GM12874 (cell line): Measurements from ENCODE around the gene TAX1BP1.

Experiments used
- TF ChIP-seq, protein P1 (sequence below): IDR thresholded peaks from 2 replicates; pipeline ENCODE4 v1.5.1; 2011; ENCODE audit warnings: low read depth, mild to moderate bottlenecking, control low read depth, low read length, moderate library complexity; ENCODE audit not compliant: insufficient read depth

The TAX1BP1 gene

DNA sequence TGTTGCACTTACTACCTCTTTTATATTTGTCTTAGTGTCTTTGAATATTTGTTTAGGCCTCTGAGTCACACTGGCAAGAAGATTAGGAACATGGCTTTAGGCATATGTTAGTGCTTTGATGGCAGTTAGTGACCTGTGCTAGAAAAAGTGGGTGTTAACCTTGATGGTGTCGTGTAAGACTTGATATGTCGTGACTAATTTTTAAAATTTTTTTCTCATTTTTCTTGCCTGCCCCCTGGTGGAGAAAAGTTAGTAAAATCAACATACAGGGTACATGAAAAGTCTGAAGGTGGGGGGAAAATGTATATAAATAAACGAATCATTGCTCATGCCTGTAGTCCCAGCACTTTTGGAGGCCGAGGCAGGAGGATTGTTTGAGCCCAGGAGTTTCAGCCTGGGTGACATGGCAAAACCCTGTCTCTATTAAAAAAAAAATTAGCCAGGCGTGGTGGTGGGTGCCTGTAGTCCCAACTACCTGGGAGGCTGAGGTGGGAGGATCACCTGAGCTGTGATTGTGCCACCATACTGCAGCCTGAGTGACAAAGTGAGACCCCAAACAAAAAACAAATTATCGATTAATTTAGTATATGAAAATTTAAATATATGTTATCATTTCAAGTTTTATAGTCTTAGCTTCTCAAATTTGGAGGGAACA is 44.6 kb downstream of the TAX1BP1 start:
- TF ChIP-seq, protein P1, sequence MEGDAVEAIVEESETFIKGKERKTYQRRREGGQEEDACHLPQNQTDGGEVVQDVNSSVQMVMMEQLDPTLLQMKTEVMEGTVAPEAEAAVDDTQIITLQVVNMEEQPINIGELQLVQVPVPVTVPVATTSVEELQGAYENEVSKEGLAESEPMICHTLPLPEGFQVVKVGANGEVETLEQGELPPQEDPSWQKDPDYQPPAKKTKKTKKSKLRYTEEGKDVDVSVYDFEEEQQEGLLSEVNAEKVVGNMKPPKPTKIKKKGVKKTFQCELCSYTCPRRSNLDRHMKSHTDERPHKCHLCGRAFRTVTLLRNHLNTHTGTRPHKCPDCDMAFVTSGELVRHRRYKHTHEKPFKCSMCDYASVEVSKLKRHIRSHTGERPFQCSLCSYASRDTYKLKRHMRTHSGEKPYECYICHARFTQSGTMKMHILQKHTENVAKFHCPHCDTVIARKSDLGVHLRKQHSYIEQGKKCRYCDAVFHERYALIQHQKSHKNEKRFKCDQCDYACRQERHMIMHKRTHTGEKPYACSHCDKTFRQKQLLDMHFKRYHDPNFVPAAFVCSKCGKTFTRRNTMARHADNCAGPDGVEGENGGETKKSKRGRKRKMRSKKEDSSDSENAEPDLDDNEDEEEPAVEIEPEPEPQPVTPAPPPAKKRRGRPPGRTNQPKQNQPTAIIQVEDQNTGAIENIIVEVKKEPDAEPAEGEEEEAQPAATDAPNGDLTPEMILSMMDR = peak; percentile 36; the same call in 1 of the 2 replicates

DNA sequence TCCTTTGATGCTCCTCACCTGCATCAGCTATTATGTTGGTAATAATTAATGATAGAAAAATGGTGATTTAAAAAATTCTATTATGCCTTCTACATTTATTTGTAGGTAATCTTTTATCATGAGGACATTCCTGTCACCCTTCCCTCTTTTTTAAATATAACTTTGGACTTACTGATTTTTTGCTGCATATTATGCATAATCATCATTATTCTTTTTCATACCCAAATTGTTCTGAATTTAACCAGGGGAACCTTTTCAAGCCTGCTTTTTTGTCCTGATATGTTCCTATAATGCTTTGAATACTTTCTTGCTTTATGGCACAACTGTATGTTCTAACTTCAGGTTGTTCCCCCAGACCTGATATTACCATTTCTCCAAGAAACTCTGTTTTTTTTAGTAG is 48.5 kb downstream of the TAX1BP1 start:
- TF ChIP-seq, protein P1 = no peak

DNA sequence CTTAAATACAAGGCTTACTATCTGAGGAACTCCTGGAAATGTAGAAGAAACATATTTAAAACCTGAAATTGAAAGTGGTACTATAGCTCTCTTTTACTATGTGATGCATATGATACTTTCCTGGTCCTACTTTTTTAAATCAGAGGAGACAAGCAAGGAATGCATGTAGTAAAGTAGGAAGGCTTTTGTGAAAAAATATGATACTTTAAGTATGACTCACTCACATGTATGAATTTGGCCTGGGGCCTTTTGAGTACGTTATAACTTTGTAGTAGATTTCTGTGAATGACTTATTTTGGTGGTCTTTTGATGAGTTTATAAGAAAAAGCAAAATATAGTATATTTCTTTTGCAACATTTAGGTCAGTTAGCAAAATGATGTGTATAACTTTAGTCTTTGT is 53.8 kb downstream of the TAX1BP1 start:
- TF ChIP-seq, protein P1 = no peak

DNA sequence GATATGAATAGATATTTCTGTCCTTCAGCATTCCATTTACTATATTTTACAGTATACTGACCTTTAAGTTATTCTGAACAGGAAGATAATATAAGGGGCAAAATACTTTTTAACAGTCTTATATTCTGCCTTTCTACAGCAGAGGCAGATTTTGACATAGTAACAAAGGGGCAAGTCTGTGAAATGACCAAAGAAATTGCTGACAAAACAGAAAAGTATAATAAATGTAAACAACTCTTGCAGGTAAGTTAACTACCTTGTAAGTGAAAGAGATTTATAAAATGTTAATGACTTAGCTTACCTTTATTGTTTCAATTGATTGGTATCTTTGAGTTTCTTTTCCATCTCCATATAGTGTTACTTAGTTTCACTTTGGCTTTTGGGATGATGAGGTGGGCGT is 56.0 kb downstream of the TAX1BP1 start:
- TF ChIP-seq, protein P1 = no peak

DNA sequence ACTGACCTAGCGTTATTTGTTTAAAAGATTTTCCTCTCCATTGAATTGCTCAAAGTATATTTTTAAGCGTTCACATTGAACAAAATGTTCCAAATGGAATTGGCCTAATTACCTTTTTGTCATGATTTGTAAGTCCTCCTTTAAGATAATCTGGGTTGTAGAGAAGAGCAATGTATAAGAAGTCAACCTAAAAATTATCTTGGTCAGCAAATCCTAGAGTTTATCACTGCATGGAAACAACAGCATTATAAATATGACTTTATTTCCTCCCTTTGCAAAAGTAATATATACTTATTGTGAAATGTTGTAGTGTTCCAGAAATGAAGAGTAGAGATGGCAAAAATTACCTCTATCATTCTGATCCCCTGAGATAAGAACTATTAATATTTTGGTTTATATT is 59.2 kb downstream of the TAX1BP1 start:
- TF ChIP-seq, protein P1 = no peak

DNA sequence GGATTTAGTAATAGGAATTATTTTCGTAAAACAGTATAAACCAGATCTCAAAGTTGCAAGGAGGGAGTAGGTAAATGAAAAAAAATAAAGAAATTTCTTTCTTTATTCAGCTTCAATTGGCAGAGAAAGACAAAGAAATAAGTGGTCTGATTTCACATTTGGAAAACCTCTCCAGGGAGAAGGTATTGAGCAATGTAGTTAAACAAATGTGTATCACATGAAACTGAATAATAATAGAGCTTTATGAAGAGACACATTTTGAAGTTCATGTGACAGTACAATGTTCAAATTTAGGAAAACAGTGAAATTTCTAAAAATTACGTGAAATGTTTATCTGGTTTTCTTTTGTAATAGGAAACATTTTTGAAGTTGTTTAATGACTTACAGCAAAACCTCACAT is 63.0 kb downstream of the TAX1BP1 start:
- TF ChIP-seq, protein P1 = no peak

DNA sequence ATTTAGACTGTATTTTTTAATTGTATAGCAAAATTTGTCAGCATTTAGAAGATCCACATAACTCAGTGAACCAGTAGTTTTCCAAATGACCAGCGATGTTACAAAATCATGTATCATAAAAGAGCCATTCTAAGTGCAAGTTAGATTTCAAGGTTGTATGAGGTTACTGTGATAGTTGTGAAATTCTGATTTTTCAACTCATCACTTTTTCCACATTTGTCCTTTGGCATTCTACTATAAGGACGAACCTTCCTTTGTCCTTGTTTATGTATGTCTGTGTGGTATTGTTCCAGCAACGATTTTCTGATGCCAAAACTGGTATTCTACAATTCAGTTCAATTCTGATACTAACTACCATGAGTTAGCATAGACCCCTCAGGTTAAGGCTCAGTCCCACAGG is 64.2 kb downstream of the TAX1BP1 start:
- TF ChIP-seq, protein P1 = no peak
